ENCODE measurements around the gene AKR1C1.
"Not testable (repeated sequence)": the region's sequence is repeated elsewhere in the genome, so short reads cannot be mapped to it uniquely, and the experiment has no call there.

DNA sequence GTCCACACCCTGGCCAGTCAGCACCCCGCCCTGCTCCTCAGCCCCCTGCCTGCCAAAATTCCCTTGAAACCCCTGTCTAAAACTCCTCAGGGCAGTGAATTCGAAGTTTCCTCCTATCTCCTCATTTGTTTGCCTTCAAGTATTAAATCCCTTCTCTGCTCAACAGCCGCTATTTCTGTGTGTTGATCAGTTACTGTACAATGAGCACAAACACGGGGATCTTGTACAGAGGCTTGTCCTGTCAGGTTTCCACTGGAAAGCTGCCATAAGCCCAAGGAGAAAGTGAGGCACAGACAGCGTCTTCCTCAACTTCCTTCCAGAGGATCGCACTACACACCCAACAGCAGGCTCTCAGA lies 23.2 kb upstream of the AKR1C1 start:
- TF ChIP-seq, protein P1, sequence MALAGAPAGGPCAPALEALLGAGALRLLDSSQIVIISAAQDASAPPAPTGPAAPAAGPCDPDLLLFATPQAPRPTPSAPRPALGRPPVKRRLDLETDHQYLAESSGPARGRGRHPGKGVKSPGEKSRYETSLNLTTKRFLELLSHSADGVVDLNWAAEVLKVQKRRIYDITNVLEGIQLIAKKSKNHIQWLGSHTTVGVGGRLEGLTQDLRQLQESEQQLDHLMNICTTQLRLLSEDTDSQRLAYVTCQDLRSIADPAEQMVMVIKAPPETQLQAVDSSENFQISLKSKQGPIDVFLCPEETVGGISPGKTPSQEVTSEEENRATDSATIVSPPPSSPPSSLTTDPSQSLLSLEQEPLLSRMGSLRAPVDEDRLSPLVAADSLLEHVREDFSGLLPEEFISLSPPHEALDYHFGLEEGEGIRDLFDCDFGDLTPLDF (CRISPR knock-in tag; IDR thresholded peaks at IDR 0.05) = not testable (repeated sequence)
- TF ChIP-seq, protein P2, sequence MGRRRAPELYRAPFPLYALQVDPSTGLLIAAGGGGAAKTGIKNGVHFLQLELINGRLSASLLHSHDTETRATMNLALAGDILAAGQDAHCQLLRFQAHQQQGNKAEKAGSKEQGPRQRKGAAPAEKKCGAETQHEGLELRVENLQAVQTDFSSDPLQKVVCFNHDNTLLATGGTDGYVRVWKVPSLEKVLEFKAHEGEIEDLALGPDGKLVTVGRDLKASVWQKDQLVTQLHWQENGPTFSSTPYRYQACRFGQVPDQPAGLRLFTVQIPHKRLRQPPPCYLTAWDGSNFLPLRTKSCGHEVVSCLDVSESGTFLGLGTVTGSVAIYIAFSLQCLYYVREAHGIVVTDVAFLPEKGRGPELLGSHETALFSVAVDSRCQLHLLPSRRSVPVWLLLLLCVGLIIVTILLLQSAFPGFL (CRISPR knock-in tag; IDR thresholded peaks at IDR 0.05; ENCODE audit: borderline replicate concordance) = not testable (repeated sequence)
- not testable (repeated sequence) for TF ChIP-seq CTCF (IDR thresholded peaks at IDR 0.05)

Data from WTC11 (cell line).